SIG-M5 treated with dmso at 0.1 percent for 504 hours (cell line): ENCODE results near the gene CSNK2A2.

Experiments
- DNase-seq: peaks from one replicate; lab custom pipeline; 2025; ENCODE audit not compliant: unreplicated experiment; lab: John Stamatoyannopoulos, UW

CSNK2A2 gene

DNA sequence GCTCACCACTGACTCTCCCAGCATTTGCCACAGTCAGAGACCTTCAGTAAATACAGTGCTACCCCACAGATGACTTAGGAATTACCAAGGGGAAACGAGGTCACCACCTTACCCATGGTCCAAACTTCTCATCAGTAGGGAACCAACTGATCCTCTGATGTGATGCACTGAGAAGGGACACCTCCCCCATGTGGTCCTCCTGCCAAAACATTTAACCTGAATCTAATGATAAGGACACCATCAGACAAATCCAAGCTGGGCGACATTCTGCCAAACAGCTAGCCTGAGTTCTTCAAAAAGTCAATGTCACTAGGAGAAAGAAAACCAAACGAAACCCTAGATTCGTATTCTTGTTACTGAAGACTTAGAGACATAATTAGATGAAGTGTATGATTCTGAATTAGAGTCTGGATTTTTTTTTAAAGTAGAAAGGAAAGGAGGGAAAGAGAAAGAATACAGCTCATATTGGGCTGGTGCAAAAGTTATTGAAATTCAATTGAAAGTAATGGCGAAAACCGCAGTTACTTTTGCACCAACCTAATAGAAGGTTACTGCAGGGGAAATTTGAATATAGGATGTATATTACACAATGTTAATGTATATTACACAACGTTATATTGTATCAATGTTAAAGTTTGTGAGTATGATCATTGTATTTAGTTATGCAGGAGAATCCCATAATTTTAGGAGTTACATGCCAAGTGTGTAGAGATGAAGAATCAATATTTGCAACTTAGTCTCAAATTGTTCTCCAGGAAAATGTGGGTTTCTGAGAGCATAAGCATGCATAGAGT, 2.3 kb upstream of the CSNK2A2 start:
- no peak for DNase-seq

DNA sequence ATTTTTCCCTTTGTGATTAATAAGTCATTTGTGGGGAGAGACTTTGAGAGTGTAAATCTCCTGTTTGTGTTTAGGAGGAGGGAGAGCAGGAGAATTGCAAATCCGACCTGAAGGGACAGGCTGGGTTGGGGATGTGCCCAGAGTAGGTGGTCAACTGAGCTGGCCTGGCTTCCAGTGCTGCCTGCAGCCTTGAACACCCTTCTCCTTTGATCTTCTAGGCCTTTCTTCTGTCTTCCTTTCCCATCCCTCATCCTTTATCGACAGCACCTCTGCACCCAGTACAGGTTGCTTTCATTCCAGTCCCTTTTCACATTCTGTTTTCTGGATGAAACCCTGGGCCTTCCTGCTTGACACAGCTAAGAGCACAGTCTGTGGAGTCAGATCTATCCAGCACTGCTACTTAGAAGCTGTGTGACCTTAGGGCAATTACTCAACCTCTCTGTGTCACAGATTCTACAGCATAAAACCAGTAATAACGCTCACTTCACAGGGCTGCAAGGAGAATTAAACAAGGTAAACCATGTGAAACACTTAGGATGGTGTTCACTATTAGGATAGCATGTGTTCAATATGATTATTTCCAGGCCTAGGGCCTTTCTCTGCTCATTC, 1.0 kb upstream of the CSNK2A2 start:
- no peak for DNase-seq

DNA sequence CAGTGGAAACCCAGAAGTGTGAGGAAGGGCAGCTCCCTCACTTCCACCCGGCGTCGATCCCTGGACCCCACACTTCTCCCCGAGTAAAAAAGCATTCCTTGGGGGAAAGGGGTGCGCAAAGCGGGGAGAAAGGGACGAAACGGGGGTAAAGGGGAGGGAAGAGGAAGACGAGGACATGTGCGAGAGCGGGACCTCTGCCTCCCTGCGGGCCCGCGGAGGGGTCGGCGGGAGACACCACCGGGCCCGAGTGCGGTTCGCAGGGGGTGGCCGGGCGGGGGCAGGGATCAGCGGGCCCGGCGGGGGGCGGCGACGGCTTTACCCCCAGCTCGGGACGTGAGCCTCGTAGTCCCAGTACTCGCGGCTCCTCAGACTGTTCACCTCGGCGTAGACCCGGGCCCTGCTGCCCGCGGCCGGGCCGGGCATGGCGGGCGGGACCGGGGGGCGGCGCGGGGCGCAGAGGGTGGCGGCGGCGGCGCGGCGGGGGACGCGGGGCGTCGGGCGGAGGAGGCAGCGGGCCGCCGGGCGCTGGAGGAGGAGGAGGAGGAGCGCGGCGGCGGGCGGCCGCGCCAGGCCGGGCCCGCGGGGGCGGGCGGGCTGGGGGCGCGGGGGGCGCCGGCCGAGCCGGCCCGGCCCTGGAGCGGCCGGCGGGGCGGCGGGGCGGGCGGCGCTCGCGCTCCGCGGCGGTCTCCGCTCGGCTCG, 443 bp downstream of the CSNK2A2 start:
- DNase-seq: no peak

DNA sequence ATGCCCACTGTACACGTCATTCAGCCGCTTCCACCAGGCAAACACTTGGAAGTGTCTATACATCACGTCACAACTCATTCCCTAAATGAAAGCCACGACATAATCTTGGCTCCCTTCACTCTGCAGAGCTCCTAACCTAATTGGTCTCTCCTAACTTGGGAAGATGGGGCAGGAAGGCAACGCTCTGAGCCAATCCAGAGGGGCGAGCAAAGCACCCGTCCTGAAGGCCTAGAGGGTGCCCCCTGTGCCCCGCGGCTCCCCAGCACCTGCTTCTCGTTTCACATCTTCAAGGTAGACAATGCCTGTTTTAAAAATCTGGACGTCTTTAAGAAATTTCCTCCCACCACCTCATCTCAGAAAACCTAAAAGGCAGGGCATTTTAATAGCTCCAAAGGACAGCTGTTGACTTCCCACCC, 1.0 kb downstream of the CSNK2A2 start:
- no peak for DNase-seq

DNA sequence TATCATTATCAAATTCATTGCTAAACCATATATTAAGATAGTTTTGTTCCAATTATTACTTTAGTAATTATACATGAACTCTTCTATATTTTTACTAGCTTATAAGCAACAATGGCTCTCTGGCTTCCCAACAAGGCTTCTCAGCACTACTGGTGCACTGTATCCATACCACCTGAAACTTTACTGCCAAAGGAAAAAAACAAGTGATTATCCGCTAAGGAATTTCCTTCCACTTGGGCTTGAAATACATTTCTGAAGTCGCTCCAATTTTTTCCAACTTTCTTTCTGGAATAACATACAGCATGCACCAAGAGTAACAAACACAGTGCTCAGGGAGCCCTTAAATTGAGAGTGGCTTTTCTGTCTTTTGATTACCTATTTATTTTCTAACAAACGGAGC, 2.1 kb downstream of the CSNK2A2 start:
- no peak for DNase-seq

DNA sequence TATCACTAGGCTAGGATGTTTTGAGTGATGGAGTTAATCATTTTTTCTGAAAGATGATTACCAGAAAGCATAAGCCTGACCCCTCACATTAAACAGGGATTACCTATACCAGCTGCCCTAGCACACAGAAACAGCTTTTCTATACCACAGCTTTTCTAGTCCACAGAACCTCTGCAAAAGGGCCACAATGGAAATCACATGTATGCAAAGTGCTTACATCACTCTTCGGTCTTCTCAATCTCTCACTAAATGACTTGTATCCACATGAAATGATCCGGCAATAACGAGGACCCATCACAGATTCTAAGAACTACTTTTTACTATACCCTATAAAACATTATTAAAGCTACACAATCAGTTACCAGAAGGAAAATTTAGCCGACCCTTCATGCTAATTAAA, 2.6 kb downstream of the CSNK2A2 start:
- no peak for DNase-seq

DNA sequence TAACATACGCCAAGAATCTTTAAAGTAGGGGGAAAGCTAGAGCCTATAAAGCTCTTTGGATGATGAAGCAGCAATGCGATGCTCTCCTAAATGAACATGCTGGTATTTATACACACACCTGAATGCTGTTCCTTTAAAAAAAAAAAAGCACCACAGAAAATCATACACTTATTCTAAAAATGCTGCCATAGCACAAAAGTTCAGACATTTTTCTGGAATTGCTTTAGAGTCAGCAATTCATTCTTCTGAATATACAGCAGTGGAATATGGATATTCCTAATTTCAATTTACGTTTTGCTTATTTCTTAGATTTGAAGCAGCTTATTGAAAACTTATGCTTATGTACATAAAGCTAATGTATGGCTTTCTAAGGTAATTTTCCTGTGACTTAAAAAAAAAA, 3.1 kb downstream of the CSNK2A2 start:
- no peak for DNase-seq

DNA sequence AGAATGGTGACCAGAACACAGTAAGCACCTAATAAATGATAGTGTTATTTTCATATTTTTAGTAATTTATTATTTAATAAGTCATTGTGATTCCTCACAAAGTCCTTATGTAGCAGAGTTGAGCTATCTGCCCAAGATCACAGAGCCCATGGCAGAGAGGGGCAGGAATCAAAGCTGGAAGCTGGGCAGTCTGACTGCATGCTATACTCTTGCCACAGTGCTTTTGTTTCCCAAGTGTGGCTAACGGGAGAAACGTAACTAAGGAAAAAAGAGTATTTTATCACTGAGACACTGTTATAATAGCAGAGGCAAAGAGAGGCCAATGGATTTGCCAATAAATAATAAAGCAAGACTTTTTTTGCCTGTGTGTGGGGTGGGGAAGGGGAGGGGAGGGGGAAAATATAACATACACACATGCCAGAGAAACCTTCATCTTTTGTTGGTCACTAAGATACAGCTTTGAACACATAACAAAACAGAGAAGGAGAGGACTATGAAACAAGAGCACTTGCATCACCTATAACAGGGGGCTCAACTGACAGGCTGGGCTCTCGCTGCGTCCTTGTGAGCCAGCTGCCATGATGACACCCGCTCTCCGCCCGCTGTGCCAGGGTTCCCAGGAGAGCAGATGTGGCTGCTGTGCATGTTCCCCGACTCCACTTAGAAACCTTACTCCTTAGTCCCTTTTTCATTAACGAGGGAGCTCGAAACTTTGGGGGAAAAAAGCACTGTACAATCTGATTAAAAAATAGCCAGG, 10.1 kb downstream of the CSNK2A2 start:
- DNase-seq: no peak

DNA sequence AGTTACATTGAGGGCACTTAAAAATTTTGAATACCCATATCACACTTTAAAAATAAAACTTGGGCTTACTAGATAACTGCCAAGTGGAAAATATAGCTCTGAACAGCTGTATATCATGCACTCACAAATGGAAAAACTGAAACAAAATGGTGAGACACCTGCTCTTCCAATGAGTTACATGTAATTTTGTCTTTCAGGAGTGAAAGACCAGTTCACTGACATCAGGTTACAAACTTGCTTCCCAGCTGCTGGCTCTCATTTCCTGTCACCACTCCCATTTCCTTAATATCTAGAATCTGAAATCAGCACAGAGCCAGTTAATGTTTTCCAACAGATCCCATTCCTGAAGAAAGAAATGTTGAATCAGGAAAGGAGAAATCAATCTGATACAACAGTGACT, 10.8 kb downstream of the CSNK2A2 start:
- DNase-seq: no peak

DNA sequence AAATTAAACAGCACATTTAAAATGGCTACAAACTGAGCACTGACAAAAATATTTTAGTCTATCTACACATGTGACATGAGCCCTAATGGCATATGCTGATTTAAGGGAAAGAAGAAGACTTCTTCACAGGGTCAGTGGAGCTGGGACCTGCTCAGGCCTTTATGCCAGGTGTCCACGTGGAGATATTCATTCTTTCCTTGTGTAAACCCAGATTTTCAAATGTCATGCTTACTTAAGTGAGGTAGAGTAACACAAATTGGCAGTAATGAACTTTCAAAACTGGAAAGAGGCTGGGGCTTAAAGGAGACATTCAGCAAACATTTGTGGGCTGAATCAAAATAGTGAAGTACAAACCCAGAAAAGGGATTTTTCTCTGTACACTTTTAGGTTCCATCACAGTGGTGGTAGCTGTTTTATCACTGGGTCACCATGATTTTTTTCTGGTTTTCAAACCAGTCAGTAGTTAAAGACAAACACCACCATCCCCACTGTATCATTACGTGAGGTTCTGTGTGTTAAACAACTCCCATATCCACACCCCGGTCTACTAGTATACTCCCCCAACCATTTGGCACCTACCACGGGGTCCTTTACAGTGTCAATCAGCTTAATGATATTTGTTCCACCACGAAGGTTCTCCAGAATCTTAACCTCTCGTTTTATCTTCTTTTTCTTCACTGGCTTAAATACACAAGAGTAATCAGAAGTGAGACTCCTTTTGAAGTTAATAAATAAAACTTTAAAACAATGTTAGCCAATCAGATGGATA, 11.5 kb downstream of the CSNK2A2 start:
- DNase-seq: no peak

DNA sequence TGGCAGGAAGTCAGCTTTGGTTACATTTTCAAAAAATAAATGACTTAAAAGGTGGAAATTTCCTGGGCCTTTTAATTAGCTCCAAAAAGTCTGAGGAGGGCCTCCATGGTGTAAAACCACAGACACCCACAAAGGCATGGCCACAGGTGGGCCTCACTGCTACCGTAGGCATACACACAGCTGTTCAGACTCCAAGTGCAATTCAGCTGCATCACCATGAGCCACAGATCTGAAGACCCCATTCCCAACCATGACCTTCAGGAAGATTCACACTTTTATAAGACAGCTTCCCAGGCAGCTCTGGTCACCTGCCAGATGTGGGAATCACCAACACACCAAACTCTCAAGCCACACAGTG, 20.6 kb downstream of the CSNK2A2 start:
- DNase-seq: no peak

DNA sequence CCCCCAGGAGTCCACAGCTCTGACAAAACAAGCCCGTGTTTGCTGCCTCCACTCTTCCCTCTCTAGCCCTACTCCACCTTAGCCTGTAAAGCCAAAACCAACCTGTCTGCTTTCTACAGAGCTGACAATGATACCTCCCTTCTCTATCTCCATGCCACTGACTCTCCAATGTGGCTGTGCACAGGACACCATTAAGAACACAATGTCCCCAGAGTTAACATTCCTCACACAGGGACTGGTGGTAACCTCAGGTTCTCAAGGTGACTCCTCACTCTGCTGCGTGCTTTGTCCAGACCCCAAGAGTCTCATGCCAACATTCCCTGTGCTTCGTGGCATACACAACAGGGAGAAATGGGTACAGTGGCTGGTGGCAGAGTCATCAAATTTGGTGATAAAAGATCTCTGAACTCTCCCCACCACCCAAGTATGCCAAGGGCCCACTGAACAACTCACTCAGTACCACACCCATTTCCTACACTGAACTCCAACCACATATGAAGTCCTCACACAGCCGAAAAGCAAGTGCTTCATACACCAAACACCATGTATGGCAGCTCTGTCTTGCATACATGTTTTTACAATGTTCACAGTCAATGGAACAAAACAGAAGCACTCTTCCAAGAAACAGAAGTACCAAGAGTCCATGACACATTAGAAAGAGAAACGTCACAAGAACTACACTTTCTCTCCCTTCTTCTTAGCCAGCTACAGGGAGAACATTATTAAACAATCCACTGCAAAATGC, 21.1 kb downstream of the CSNK2A2 start:
- no peak for DNase-seq

DNA sequence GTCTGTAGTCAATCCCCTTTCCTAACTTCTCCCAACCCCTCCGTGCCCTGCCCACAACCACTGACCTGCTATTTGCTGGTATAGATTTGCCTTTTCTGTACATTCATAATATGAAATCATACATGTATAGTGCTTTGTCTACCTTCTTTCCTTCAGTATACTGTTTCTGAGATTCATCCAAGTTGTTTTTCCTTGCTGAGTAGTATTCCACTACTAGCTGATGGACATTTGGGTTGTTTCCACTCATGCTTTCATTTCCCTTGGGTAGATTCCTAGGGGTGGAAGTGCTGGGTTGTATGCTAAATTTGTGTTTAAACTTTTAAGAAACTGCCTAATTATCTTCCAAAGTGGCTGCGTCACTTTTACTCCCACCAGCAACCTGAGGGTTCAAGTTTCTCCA, 27.7 kb downstream of the CSNK2A2 start:
- DNase-seq: no peak

DNA sequence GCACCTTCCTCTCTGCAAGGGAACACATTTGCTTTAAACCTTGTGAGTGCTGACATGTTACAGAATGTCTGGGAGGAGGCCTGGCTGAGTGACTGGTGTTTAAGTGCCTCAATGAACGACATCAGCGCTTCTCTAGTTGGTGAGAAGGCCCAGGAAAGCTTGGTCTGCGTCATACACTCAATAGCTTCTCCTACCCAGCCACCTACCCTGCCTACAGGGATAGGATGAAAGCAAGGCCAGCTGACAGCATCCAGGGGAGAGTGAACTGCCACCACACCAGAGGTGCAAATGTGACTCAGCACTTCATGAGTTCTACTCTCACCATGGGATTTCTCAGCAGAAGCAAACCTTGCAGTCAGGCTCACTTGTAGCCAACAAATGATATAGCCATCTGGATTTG, 37.1 kb downstream of the CSNK2A2 start:
- no peak for DNase-seq

DNA sequence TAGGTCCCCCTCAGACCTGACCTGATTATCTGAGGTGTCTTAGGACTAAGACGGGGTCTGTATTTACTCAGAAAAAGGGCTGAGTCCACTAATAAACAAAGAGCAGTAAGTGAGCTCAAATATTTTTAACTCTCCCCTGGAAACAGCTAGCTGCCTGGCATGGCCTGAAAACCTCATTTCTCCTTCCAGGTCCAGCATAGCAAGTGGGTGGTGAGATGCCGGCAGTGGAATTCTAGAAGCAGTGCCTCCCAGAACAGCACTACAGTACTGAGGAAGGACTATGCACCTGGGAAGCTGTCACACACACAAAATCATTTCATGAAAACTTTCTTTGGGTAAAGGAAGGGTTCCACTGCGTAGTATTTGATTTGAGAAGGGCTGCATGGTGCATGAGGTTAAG, 39.2 kb downstream of the CSNK2A2 start:
- DNase-seq: no peak

DNA sequence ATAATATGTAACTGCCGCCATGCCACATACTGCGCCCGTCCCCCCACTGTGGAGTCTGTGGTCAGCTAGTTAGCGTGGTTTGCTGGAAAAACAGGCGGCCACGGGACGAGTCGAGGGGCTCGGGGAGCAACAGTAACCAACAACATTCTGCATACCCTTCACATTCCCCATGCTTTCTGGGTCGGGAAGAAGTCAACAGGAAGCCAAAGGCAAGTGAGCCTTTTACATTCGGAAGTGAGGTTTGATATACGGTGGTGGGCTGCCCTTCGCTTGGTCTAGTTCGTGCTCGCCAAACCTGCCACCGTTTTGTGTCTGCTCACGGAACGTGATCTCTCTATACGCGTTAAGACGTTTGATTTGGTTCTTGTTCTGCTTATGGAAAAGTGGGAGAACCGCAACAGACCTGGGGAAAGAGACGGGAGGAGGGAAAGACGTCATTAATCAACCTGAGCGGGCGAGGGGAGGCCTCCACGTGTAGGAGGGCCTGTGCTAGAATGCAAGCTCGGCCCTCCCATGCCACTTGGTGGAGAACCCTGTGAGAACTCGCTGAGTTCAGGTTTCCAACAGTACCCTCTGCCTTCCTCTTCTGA, 39.9 kb downstream of the CSNK2A2 start:
- no peak for DNase-seq

DNA sequence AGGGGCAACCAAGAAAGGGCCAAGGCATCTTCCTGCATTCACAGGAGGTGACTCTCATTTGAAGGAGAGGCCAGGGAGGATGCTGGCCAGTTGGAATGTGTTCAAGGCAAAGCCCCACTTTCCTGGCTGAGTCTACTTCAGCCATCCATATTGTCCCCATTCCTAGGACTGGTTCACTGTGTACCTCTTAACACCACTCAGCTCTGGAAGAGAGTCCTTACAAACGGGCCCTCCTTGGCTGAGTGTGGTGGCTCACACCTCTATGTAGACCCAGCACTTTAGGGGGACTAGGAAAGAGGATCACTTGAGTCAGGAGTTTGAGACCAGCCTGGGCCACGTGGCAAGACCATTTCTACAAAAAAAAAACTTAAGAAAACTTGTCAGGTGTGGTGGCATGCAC, 40.7 kb downstream of the CSNK2A2 start:
- no peak for DNase-seq

DNA sequence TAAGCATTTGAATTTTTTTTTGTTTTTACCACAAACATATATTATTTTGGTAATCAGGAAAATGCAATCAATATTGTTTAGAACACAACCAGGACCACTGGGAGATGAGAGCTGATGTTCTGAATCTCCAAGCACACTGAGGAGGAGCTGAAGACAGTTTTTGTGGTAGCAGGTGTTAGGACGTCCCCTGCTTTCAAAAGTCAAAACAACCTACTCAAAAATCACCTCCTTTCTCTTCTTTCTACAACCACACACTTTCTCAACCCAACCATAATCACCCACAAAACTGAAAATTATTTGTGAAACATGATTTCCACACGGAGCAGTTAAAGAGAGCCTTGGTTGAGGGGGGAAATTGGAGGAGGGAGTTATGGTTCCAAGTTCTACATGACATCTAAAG, 42.1 kb downstream of the CSNK2A2 start:
- no peak for DNase-seq

DNA sequence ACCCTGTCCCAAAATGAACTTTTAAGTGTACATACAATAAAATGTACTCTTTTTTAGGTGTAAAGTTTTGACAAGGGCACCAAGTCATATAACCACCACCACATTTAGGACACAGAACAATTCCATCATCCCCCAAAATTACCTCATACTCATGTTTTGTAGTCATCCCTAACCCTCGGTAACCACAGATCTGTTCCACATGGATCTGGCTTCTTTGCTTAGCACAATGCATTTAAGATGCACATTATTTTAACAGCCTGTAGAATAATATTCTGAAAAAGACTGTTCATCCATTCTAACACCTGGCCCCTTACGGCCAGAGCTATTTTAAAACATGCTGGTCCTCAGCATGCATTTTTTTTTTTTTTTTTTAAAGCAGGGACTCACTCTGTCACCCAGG, 43.6 kb downstream of the CSNK2A2 start:
- no peak for DNase-seq
